Erythroblast (primary cell): ENCODE data around the gene EIF3I.

Experiments used
- GATA1 ChIP-seq: IDR thresholded peaks from 2 replicates; pipeline ENCODE4 v1.6.1; 2011; ENCODE audit warnings: low read depth, mild to moderate bottlenecking, control low read depth, low read length, moderate library complexity
- POLR2A ChIP-seq: IDR thresholded peaks from 2 replicates; pipeline ENCODE4 v1.6.1; 2011; ENCODE audit warnings: mild to moderate bottlenecking, low read length

DNA sequence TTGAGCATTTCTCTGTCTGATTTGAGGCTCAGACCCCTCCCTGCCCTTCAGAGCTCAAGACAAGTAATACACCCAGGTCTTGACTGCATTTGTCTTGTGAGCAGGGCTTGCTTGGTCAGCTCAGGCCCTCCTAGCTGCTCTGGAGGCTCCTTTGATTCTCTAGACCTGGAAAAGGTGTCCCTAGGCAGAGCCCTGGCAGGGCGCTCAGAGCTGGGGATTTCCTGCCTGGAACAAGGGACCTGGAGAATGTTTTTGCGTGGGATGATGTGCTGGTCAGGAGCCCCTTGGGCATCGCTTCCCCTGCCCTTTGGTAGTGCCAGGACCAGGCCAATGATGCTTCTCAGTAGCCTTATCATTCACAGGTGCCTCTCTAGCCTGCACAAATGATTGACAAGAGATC lies 26.7 kb upstream of the EIF3I start:
- TF ChIP-seq POLR2A (no peak), GATA1 (no peak)
